ENCODE data around the gene LDLRAD2.

DNA sequence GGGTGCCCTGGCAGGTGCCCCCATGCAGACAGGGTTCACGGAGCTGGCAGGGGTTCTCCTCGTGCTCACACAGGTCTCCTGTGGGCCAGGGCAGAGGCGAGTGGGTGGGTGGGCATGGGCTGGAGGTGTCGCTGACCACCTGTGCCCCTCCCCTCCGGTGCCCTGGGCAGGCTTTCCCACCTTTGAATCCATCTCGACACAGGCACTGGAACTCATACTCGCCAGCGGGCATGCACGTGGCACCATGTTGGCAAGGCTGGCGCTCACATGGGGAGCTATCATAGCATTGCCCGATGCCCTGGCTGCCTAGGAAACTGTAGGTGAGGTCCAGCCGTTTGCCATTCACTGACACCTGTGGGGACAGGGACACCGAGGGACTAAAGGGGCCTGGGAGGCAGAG is 16.0 kb downstream of the LDLRAD2 start:
- TF ChIP-seq, protein P1, sequence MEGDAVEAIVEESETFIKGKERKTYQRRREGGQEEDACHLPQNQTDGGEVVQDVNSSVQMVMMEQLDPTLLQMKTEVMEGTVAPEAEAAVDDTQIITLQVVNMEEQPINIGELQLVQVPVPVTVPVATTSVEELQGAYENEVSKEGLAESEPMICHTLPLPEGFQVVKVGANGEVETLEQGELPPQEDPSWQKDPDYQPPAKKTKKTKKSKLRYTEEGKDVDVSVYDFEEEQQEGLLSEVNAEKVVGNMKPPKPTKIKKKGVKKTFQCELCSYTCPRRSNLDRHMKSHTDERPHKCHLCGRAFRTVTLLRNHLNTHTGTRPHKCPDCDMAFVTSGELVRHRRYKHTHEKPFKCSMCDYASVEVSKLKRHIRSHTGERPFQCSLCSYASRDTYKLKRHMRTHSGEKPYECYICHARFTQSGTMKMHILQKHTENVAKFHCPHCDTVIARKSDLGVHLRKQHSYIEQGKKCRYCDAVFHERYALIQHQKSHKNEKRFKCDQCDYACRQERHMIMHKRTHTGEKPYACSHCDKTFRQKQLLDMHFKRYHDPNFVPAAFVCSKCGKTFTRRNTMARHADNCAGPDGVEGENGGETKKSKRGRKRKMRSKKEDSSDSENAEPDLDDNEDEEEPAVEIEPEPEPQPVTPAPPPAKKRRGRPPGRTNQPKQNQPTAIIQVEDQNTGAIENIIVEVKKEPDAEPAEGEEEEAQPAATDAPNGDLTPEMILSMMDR (IDR thresholded peaks at IDR 0.05; ENCODE audit: low read depth, low read length, missing input control), result no peak
- TF ChIP-seq EGR1 (IDR thresholded peaks at IDR 0.05; ENCODE audit: low read depth in 2 of 2) (no peak), RAD21 (IDR thresholded peaks at IDR 0.05) (no peak), FOXA1 (IDR thresholded peaks at IDR 0.05) (no peak), NR2F2 (IDR thresholded peaks at IDR 0.05) (no peak), TAF1 (conservative IDR thresholded peaks at IDR 0.05) (no peak), GABPA (IDR thresholded peaks at IDR 0.05 in 1 of 2, conservative IDR thresholded peaks at IDR 0.05 in 1 of 2) (no peak), YY1 (IDR thresholded peaks at IDR 0.05) (no peak), JUND (IDR thresholded peaks at IDR 0.05) (no peak)
- TF ChIP-seq, protein P2, sequence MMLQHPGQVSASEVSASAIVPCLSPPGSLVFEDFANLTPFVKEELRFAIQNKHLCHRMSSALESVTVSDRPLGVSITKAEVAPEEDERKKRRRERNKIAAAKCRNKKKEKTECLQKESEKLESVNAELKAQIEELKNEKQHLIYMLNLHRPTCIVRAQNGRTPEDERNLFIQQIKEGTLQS (IDR thresholded peaks at IDR 0.05), result no peak
- TF ChIP-seq, protein P3, sequence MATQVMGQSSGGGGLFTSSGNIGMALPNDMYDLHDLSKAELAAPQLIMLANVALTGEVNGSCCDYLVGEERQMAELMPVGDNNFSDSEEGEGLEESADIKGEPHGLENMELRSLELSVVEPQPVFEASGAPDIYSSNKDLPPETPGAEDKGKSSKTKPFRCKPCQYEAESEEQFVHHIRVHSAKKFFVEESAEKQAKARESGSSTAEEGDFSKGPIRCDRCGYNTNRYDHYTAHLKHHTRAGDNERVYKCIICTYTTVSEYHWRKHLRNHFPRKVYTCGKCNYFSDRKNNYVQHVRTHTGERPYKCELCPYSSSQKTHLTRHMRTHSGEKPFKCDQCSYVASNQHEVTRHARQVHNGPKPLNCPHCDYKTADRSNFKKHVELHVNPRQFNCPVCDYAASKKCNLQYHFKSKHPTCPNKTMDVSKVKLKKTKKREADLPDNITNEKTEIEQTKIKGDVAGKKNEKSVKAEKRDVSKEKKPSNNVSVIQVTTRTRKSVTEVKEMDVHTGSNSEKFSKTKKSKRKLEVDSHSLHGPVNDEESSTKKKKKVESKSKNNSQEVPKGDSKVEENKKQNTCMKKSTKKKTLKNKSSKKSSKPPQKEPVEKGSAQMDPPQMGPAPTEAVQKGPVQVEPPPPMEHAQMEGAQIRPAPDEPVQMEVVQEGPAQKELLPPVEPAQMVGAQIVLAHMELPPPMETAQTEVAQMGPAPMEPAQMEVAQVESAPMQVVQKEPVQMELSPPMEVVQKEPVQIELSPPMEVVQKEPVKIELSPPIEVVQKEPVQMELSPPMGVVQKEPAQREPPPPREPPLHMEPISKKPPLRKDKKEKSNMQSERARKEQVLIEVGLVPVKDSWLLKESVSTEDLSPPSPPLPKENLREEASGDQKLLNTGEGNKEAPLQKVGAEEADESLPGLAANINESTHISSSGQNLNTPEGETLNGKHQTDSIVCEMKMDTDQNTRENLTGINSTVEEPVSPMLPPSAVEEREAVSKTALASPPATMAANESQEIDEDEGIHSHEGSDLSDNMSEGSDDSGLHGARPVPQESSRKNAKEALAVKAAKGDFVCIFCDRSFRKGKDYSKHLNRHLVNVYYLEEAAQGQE (IDR thresholded peaks at IDR 0.05), result no peak
- TF ChIP-seq, protein P4, sequence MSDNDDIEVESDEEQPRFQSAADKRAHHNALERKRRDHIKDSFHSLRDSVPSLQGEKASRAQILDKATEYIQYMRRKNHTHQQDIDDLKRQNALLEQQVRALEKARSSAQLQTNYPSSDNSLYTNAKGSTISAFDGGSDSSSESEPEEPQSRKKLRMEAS (IDR thresholded peaks at IDR 0.05), result no peak
